Large intestine (tissue), 3 donors: ENCODE data around the gene TUBGCP3. TPM values are rescaled to one million over a fixed set of nuclear protein-coding genes. Genes with fewer than 3 reads are reported as not detected.

ENCODE experiments used
- DNase-seq, 2 donors: peaks; one replicate each; pipeline versions ENCODE4 v3.0.0 to v3.0.0-alpha.2; 2013
- H3K27ac ChIP-seq: one replicate; pipeline ENCODE4 v1.5.1; 2013; ENCODE audit warnings: low read length
- H3K27me3 ChIP-seq: 2 replicates; pipeline ENCODE4 v1.6.1; 2013; ENCODE audit warnings: low read length; ENCODE audit not compliant: control insufficient read depth, insufficient read depth
- H3K36me3 ChIP-seq: 2 replicates; pipeline ENCODE4 v1.6.1; 2013; ENCODE audit warnings: low read length; ENCODE audit not compliant: control insufficient read depth, insufficient read depth
- H3K4me1 ChIP-seq: one replicate; pipeline ENCODE4 v1.6.1; 2013; ENCODE audit warnings: low read length; ENCODE audit not compliant: control insufficient read depth, insufficient read depth
- H3K4me3 ChIP-seq: one replicate; pipeline ENCODE4 v1.5.1; 2013; ENCODE audit warnings: low read length
- H3K9me3 ChIP-seq: one replicate; pipeline ENCODE4 v1.6.1; 2013; ENCODE audit warnings: mild to moderate bottlenecking, low read depth, low read length, moderate library complexity; ENCODE audit not compliant: control insufficient read depth
- WGBS: methylation state at CpG from one replicate; pipeline ENCODE4 v1.1.5; 2013; ENCODE audit warnings: low lambda C conversion rate; ENCODE audit not compliant: insufficient coverage; 5-methylcytosine and 5-hydroxymethylcytosine counted together
- polyA plus RNA-seq: library from polyadenylated mRNA; unstranded; fragments of 120-200 nt; gene quantifications from one replicate; pipeline ENCODE4 v1.2.1, GENCODE V29; 2013

Gene TUBGCP3
- polyA plus RNA-seq, 1 donor = 23.5 TPM

GRCh38 chr13:112453874-112454647, 133.9 kb downstream of the TUBGCP3 start:
- no peak overlapping the region for H3K27ac ChIP-seq
- DNase-seq = no peak
- no peak overlapping the region for H3K4me3 ChIP-seq
- H3K27me3 ChIP-seq = no peaks in the 10 kb centered on the region
- no peaks in the 10 kb centered on the region for H3K9me3 ChIP-seq
- 70% methylated on average over 2 of the region's 30 CpGs for WGBS
- no peaks in the 10 kb centered on the region for H3K36me3 ChIP-seq
- H3K4me1 ChIP-seq = no peaks in the 10 kb centered on the region

- Histone ChIP-seq H3K27me3 (no peaks in the 10 kb centered on the region), H3K9me3 (no peaks in the 10 kb centered on the region), H3K4me3 (no peak overlapping the region), H3K4me1 (no peaks in the 10 kb centered on the region), H3K36me3 (no peaks in the 10 kb centered on the region), H3K27ac (no peak overlapping the region)
- no CpG with 5 or more reads among the region's 32 CpGs for WGBS
- DNase-seq = no peak
These were observed 134.6 kb downstream of the TUBGCP3 start for GRCh38 chr13:112453207-112453829.

GRCh38 chr13:112452380-112453206, 135.4 kb downstream of the TUBGCP3 start:
- H3K27ac ChIP-seq = no peak overlapping the region
- DNase-seq = no peak
- no CpG with 5 or more reads among the region's 36 CpGs for WGBS
- no peaks in the 10 kb centered on the region for H3K9me3 ChIP-seq
- H3K36me3 ChIP-seq = no peaks in the 10 kb centered on the region
- no peaks in the 10 kb centered on the region for H3K4me1 ChIP-seq
- H3K27me3 ChIP-seq = no peaks in the 10 kb centered on the region
- H3K4me3 ChIP-seq = no peak overlapping the region

GRCh38 chr13:112451512-112452379, 136.2 kb downstream of the TUBGCP3 start:
- Histone ChIP-seq H3K27ac (no peak overlapping the region), H3K36me3 (no peaks in the 10 kb centered on the region), H3K4me3 (no peak overlapping the region), H3K27me3 (peaks cover 3% of the 10 kb centered on the region), H3K9me3 (no peaks in the 10 kb centered on the region), H3K4me1 (no peaks in the 10 kb centered on the region)
- DNase-seq = no peak
- WGBS = no CpG with 5 or more reads among the region's 43 CpGs

- Histone ChIP-seq H3K27me3 (peaks cover 8% of the 10 kb centered on the region), H3K27ac (no peak overlapping the region), H3K9me3 (no peaks in the 10 kb centered on the region), H3K4me1 (no peaks in the 10 kb centered on the region), H3K4me3 (no peak overlapping the region), H3K36me3 (no peaks in the 10 kb centered on the region)
- no peak for DNase-seq
- WGBS = no CpG with 5 or more reads among the region's 9 CpGs
These were observed 137.1 kb downstream of the TUBGCP3 start for GRCh38 chr13:112450904-112451240.

GRCh38 chr13:112450118-112450903, 137.6 kb downstream of the TUBGCP3 start:
- H3K27ac ChIP-seq = no peak overlapping the region
- no peak for DNase-seq
- no peaks in the 10 kb centered on the region for H3K9me3 ChIP-seq
- H3K36me3 ChIP-seq = no peaks in the 10 kb centered on the region
- no peaks in the 10 kb centered on the region for H3K4me1 ChIP-seq
- 100% methylated on average over 3 of the region's 23 CpGs for WGBS
- H3K4me3 ChIP-seq = no peak overlapping the region
- peaks cover 8% of the 10 kb centered on the region for H3K27me3 ChIP-seq

GRCh38 chr13:112449545-112449930, 138.4 kb downstream of the TUBGCP3 start:
- Histone ChIP-seq H3K4me3 (no peak overlapping the region), H3K4me1 (no peaks in the 10 kb centered on the region), H3K27me3 (peaks cover 14% of the 10 kb centered on the region), H3K36me3 (no peaks in the 10 kb centered on the region), H3K27ac (no peak overlapping the region), H3K9me3 (no peaks in the 10 kb centered on the region)
- 20% methylated on average over 1 of the region's 16 CpGs for WGBS
- DNase-seq = no peak

GRCh38 chr13:112448621-112449544, 139.1 kb downstream of the TUBGCP3 start:
- DNase-seq = no peak
- H3K27me3 ChIP-seq = peaks cover 15% of the 10 kb centered on the region

More at GRCh38 chr13:112448621-112449544, 139.1 kb downstream of the TUBGCP3 start:
- no peak overlapping the region for H3K27ac ChIP-seq
- no CpG with 5 or more reads among the region's 20 CpGs for WGBS
- H3K4me1 ChIP-seq = no peaks in the 10 kb centered on the region
- H3K4me3 ChIP-seq = no peak overlapping the region
- H3K36me3 ChIP-seq = no peaks in the 10 kb centered on the region
- H3K9me3 ChIP-seq = no peaks in the 10 kb centered on the region
